SK-MEL-5 (cell line): ENCODE measurements around the gene ARV1. TPM values are rescaled to one million over a fixed set of nuclear protein-coding genes. Genes with fewer than 3 reads are reported as not detected.
"Not testable (repeated sequence)": the region's sequence is repeated elsewhere in the genome, so short reads cannot be mapped to it uniquely, and the experiment has no call there.

Experiments used
- DNase-seq: peaks from one replicate; pipeline ENCODE4 v3.0.0-alpha.2; 2016; ENCODE audit warnings: low read depth, low spot score
- in situ Hi-C: cut with HindIII; loops from 2 replicates; pipeline ENCODE4 v1.10.0; 2016; ENCODE audit warnings: low sequenced_read_pairs, high pct_unique_total_duplicates, low pct_unique_long_range_greater_than_20kb
- total RNA-seq: library from RNA; depleted of rRNA; stranded (reverse); fragments of >200 nt; shearing (Covaris generic); gene quantifications from 2 replicates; pipeline ENCODE4 v1.2.3, GENCODE V29; 2014

Gene ARV1
- total RNA-seq, 1 experiment from 2014 or later: 42.4 TPM

DNA sequence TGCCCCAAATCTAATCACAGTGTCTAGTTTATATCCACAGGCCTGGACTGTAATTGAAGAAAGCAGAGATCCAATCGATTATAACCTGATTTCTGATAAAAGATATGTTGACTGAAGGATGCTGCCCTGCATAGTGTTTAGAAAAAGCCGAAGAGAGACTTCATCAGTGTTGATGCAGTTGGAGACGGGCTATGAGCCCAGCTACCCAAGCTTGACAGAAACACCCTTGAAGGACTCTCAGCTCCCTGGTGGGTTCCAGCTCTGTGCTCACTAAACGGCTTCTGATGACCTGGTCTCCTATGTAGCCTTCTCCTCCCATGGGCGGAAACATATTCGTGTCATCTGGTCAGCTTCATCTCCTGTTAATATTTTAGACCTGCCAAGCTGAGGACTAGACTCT, 50.9 kb downstream of the ARV1 start:
- no peak for DNase-seq
- in situ Hi-C loops: no loop called here

GRCh38 chr1:231032963-231033362, 54.1 kb downstream of the ARV1 start:
- in situ Hi-C loops: no loop called here

DNA sequence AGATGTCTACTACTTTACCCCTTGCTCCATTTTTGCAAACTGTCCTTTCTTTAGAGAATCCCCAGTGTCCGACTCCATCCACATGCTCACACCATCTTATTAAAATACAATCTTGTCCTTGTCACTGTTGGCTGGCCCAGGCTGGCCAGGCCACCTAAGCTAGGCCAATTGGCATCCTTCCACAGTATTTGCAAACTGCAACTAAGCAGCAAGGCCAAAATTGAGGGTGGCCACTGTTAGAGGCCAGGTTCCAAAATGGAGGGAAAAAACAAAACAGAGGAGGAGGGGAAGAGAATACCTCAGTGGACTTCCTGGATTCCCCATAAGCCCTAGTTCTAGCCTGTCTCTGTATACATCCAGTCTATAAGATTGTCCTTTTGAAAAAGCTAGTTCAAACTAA, 56.9 kb downstream of the ARV1 start:
- in situ Hi-C loops: no loop called here
- DNase-seq: no peak

More at GRCh38 chr1:231032963-231033362, 54.1 kb downstream of the ARV1 start:
- no peak for DNase-seq

DNA sequence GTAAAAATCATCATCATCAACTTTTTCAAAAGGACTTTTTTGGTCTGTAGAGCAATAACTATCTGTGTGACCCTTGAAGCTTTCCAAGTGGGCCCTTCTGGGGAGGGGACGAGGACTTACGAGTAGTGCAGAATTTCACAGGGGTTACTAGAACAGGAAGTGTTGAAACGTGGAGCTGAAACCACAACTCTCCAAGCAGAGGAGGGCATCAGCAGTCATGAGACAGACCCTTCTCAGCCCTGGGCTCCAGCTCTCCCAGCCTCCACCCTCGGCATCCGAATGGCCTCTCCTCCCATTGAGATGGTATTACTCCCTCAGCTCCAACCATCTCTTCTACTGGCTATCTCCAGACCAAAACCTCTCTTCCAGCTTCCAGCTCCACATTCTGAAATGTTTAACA, 57.5 kb downstream of the ARV1 start:
- in situ Hi-C loops: no loop called here
- no peak for DNase-seq

GRCh38 chr1:231037585-231038517, 59.0 kb downstream of the ARV1 start:
- no peak for DNase-seq
- in situ Hi-C loops: no loop called here

DNA sequence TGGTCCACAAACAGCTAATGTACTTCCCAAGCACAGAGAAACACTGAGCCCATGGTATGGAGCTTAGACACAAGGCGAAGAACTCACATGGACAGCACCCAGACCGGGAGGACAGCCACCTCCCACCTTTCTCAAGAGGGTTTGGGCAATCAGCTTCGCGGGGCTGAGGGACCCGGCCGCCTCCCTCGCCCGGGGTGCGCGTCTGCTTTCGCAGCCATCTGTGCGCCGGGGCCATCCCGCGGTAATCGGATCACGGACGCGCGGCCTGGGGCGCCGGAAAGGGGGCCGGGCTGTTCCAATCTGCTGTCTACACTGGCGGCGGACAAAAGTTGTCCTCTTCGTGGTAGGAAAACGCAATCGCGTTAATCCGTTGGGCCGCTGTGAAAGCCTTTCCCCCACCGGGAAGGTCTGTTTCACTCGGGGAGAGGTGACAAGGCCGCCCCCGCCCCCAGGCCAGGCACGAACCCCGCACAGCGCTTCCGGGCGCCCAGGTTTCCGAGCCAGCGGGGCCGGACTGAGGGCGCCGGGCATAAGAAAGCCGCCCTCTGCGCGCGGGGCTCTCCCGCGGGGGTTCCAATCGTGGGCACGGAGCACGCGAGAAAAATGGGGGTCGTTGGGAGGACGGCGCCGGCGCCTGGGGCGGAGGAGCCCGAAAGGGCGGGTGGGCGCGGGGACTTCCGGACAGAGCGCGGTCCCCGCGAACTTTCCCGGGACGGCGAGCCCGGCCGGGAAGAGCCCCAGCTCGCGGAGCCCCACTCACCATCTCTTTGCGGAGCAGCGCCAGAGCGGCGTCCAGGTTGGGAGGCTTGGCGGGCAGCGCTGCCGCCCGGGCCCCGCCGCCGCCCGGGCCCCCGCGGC, 60.5 kb downstream of the ARV1 start:
- peak; percentile 42 for DNase-seq
- in situ Hi-C loops: no loop called here

DNA sequence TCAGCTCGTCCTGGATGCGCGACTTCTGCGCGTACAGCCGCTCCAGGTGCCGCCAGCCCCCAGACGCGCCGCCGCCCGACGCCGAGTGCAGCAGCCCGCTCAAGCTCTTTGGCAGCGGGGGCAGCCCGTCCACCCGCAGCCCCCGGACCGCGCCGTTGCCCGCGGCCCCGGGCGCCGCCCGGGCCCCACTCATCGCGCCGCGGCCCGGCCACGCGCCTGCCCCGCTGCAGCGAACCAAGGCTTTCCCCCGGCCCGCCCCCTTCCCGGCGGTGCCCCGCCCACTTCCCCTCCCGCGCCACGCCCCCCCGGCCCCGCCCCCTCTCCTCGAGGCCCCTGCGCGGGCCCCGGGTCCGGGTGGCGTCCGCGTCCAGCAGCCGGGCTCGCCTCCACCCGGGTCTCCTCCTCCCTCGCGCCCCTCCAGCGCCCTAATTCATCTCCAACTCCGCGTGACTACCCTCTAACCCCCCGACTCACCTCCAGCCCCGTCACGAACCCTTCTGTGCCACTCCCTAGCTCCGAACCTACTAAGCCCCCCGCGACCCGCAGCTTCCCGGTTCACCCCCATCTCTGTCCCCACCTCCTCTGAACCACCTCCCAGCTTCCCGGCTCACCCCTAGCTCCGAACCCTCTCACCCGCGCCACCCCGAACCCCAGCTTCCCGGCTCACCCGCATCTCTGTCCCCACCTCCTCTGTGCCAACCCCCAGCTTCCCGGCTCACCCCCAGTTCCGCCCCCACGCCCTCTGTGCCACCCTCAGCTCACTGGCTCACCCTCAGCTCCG, 61.3 kb downstream of the ARV1 start, which contains the start of gene FAM89A:
FAM89A (minus strand) TSS at position 236 of the 781 bp plus-strand sequence; CDS start at position 193, 43 bp downstream.
- in situ Hi-C loops: no loop called here
- DNase-seq: peak; percentile 45

GRCh38 chr1:231040800-231041718, 62.2 kb downstream of the ARV1 start:
- in situ Hi-C loops: no loop called here
- no peak for DNase-seq

GRCh38 chr1:231041719-231042261, 62.9 kb downstream of the ARV1 start:
- in situ Hi-C loops: no loop called here
- no peak for DNase-seq

DNA sequence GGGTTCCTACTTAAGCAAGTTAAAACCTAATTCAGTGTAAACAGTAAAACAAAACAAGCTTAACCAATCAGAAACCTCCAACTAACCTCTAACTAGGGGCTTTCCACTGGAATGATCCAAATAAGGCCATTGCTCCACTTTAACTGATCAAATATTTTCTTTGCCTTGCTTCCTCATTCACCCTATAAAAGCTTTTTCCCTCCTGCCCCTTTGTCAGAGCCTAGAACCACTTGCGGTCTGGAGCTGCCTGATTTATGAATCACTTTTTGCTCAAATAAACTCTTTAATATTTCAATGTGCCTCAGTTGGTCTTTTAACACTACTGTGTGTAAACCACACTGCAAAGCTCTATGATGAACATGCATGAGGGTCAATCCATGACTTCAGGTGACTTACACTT, 65.7 kb downstream of the ARV1 start:
- in situ Hi-C loops: no loop called here
- no peak for DNase-seq

GRCh38 chr1:231045286-231045685, 66.4 kb downstream of the ARV1 start:
- in situ Hi-C loops: no loop called here
- DNase-seq: peak; percentile 27

DNA sequence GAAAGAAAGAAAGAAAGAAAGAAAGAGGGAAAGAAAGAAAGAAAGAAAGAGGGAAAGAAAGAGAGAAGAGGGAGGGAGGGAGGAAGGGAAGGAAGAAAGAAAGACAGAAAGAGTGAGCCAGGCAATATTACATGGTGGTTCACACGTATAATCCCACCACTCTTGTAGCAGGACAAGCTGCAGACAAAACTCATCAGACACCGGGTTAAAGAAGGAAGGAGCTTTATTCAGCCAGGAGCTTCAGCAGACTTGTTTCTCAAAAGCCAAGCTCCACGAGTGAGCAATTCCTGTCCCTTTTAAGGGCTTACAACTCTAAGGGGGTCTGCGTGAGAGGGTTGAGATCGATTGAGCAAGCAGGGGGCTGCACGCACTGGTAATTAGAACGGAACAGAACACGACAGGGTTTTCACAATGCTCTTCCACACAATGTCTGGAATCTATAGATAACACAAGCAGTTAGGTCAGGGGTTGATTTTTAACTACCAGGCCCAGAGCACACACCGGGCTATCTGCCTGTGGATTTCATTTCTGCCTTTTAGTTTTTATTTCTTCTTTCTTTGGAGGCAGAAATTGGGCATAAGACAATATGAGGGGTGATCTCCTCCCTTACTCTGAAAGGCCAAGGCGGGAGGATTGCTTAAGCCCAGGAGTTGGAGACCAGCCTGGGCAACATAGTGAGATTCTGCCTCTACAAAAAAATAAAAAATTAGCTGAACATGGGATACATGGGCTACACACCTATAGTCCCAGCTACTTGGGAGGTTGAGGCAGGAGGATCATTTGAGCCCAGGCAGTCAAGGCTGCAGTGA, 67.2 kb downstream of the ARV1 start:
- DNase-seq, in situ Hi-C loops: not testable (repeated sequence)

DNA sequence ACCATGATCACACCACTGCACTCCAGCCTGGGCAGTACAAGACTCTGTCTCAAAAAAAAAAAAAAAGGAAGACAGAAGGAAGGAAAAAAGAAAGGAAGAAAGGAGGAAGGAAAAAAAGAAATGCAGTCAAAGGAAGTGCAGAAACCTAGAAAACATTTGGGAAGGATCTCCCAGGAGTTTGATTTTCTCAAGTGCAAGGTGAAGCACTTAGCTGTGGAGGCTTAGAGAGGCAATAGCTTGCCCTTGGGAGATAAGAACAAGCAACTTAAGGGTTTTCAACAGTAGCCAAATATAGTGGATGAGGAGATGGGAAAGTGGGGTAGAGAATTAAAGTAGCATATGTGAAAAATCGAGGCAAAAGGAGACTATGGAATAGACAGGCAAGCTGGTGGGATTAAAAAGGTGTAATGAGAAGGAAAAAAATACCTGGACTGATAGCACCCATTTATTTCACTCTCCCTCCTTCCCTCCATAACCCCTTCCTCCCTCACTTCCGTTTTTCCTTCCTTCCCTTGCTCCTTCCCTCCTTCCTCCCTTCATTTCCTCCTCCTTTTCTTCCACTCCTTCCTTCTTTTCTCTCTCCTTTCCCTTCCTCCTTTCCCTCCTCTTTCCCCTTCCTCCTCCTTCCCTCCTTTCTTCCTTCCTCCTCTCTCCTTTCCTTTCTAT, 68.0 kb downstream of the ARV1 start:
- in situ Hi-C loops: no loop called here
- DNase-seq: no peak

- in situ Hi-C loops, DNase-seq: not testable (repeated sequence)
These were observed 68.6 kb downstream of the ARV1 start for GRCh38 chr1:231047529-231047928.

- in situ Hi-C loops, DNase-seq: not testable (repeated sequence)
These were observed 69.5 kb downstream of the ARV1 start for GRCh38 chr1:231048419-231048818.
